Stimulated activated effector memory CD8-positive, alpha-beta T cell treated with anti-CD3 and anti-CD28 coated beads, Interleukin-12 subunit alpha, Interleukin-12 subunit beta, amount 100 ng/mL, for 72 hours (primary cell): ENCODE data around the gene AMBRA1.
"Not testable (repeated sequence)": the region's sequence is repeated elsewhere in the genome, so short reads cannot be mapped to it uniquely, and the experiment has no call there.

Experiments used
- ATAC-seq: fragments of 150-1000 bp; cut with Tn5 transposase; 2 replicates; pipeline ENCODE4 v1.10.0; 2021
- DNase-seq, 2 donors: peaks; one replicate each; pipeline ENCODE4 v3.0.0; 2021 to 2022; ENCODE audit warnings: low spot score in 2 of 2
- H3K27ac Mint-ChIP-seq: one replicate; pipeline ENCODE4 v1.8.0; 2022; ENCODE audit warnings: mild to moderate bottlenecking, mixed read lengths
- H3K36me3 Mint-ChIP-seq: one replicate; pipeline ENCODE4 v1.8.0; 2022; ENCODE audit warnings: mild to moderate bottlenecking, mixed read lengths
- H3K4me1 Mint-ChIP-seq: one replicate; pipeline ENCODE4 v1.8.0; 2022; ENCODE audit warnings: mixed read lengths
- H3K4me3 Mint-ChIP-seq: one replicate; pipeline ENCODE4 v1.8.0; 2022; ENCODE audit warnings: mild to moderate bottlenecking, mixed read lengths
- H3K9me3 Mint-ChIP-seq: one replicate; pipeline ENCODE4 v1.8.0; 2022; ENCODE audit warnings: mixed read lengths

The AMBRA1 gene

GRCh38 chr11:46381819-46382645 is 211.8 kb downstream of the AMBRA1 start:
- peak overlapping the region; percentile 26 for H3K27ac Mint-ChIP-seq
- peak overlapping the region; percentile 68 for H3K4me3 Mint-ChIP-seq
- no peaks in the 10 kb centered on the region for H3K9me3 Mint-ChIP-seq
- H3K36me3 Mint-ChIP-seq = peaks cover 31% of the 10 kb centered on the region
- ATAC-seq (peak; percentile 2), DNase-seq (peak in 1 of 2 donors; percentile 61)
- peaks cover 32% of the 10 kb centered on the region for H3K4me1 Mint-ChIP-seq

- peaks cover 25% of the 10 kb centered on the region for H3K4me1 Mint-ChIP-seq
- DNase-seq (peak in 1 of 2 donors; percentile 70), ATAC-seq (peak; percentile 35)
- peaks cover 39% of the 10 kb centered on the region for H3K36me3 Mint-ChIP-seq
- peak within 1 kb of the TSS; percentile 45 for H3K27ac Mint-ChIP-seq
- H3K4me3 Mint-ChIP-seq = peak within 1 kb of the TSS; percentile 68
- H3K9me3 Mint-ChIP-seq = no peaks in the 10 kb centered on the region
Observed at GRCh38 chr11:46381048-46381818, 212.6 kb downstream of the AMBRA1 start, which contains the start of gene MDK. Gene MDK, plus strand, starts transcription at chr11:46381669. Its CDS starts 389 bp downstream, at chr11:46382058.

DNA sequence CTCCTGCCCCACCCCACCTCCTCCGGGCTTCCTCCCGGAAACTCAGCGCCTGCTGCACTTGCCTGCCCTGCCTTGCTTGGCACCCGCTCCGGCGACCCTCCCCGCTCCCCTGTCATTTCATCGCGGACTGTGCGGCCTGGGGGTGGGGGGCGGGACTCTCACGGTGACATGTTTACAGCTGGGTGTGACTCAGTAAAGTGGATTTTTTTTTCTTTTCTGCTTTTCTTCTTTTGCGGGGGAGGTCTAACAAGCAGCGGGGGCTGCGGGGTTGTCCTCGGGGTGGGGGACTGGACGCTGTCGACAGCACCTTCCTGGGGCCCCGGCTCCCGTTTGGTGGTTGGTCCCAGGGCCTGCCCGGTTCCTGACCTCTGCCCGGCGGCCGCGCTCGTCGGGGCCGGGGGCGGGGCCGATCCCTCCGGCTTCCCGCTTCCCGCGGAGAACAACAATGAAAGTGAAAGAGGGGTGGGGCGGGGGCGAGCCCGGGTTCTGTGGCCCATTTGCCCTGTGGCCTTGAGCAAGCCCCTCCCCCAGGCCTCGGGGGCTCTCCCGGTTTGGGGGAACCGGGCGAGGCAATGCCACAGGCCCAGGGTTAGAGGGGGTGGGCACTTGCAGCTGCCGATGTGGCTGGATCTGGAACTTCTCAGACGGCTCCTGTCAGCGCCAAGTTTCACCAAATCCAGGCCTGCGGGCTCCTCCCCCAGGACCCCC is 213.3 kb downstream of the AMBRA1 start:
- Mint-ChIP-seq H3K27ac (peak overlapping the region; percentile 45), H3K36me3 (peaks cover 41% of the 10 kb centered on the region), H3K4me3 (peak overlapping the region; percentile 68), H3K9me3 (no peaks in the 10 kb centered on the region), H3K4me1 (peaks cover 19% of the 10 kb centered on the region)
- ATAC-seq (peak; percentile 56), DNase-seq (peak in 1 of 2 donors; percentile 78)

GRCh38 chr11:46379482-46380293 is 214.1 kb downstream of the AMBRA1 start:
- not testable (repeated sequence) for ATAC-seq, H3K9me3 Mint-ChIP-seq
- H3K36me3 Mint-ChIP-seq = peaks cover 49% of the 10 kb centered on the region

DNA sequence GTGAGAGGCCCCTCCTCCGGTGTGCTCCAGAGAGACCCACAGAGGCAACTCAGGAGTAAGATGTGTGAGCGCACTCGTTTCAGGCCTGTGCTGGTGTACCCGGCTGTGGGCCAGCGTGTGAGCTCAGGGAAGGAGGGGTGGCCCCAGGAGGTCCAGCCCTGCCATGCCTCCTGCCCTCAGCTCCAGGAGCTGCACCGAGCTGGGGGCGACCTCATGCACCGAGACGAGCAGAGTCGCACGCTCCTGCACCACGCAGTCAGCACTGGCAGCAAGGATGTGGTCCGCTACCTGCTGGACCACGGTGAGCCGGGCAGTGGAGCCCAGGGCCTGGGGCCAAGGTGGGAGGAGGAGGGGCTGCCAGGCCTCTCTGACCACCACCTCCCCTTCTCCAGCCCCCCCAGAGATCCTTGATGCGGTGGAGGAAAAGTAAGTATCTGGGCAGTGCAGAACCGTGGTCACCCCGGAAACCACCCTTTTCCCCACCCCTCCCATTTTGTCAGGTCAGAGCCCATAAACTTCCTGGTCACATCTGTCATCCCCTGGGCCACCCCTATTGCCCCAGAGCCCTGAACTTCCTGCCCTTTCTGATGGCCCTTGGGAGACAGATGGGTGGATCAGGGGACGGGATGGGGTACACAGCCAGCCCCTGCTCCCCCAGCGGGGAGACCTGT is 214.9 kb downstream of the AMBRA1 start:
- Mint-ChIP-seq H3K4me3 (peak overlapping the region; percentile 68), H3K36me3 (peaks cover 57% of the 10 kb centered on the region), H3K27ac (peak overlapping the region; percentile 48), H3K9me3 (no peaks in the 10 kb centered on the region), H3K4me1 (peaks cover 19% of the 10 kb centered on the region)
- no peak for DNase-seq
- no peak for ATAC-seq

More at GRCh38 chr11:46379482-46380293, 214.1 kb downstream of the AMBRA1 start:
- Mint-ChIP-seq H3K4me3 (peak overlapping the region; percentile 68), H3K27ac (peak overlapping the region; percentile 48), H3K4me1 (peaks cover 19% of the 10 kb centered on the region)
- not testable (repeated sequence) for DNase-seq

DNA sequence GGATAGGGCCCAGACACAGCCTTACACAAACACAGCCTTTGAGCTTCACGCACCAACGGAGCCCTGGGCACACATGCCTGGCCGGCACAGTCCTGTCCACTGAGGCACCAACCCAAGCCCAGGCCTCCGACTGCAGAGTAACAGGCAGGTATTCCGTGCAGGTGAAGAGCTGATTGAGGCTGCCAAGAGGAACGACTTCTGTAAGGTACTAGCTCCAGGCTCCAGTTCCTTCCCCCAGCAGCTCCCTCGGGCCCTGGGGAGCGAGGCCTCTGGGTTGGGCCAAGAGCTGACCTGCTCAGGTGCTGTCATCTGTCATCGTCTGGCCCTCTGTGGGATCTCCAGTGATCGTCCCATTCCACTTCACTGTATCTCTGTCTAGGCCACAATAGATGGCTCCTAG is 215.5 kb downstream of the AMBRA1 start:
- DNase-seq (no peak), ATAC-seq (no peak)
- H3K9me3 Mint-ChIP-seq = no peaks in the 10 kb centered on the region
- peaks cover 63% of the 10 kb centered on the region for H3K36me3 Mint-ChIP-seq
- peaks cover 19% of the 10 kb centered on the region for H3K4me1 Mint-ChIP-seq
- H3K4me3 Mint-ChIP-seq = no peak overlapping the region
- H3K27ac Mint-ChIP-seq = peak overlapping the region; percentile 52

GRCh38 chr11:46377831-46378230 is 216.0 kb downstream of the AMBRA1 start:
- Mint-ChIP-seq H3K36me3 (peaks cover 68% of the 10 kb centered on the region), H3K4me1 (peaks cover 19% of the 10 kb centered on the region), H3K27ac (peak overlapping the region; percentile 52), H3K4me3 (no peak overlapping the region), H3K9me3 (no peaks in the 10 kb centered on the region)
- no peak for DNase-seq
- no peak for ATAC-seq

DNA sequence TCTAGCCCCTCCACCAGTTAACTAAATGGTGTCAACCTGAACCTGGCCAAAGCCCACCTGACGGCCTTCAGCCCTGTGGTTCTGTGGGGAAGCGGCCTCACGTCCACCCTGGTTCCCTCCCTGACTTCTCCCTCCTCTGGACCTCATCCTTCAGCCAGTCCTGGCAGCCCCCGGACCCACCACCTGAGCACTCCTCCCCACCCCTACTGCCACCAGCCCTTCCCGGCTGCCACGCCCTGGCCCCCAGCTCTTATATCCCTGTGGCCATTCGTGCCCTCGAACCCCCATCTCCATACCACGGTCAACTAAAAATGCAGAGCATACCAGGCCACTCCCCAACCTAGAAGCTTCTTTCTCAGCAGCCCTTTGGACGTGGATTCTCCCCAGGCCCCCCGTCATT is 216.5 kb downstream of the AMBRA1 start:
- peaks cover 17% of the 10 kb centered on the region for H3K4me1 Mint-ChIP-seq
- no peak for ATAC-seq
- no peak for DNase-seq
- H3K4me3 Mint-ChIP-seq = no peak overlapping the region
- H3K9me3 Mint-ChIP-seq = no peaks in the 10 kb centered on the region
- H3K36me3 Mint-ChIP-seq = peaks cover 73% of the 10 kb centered on the region
- H3K27ac Mint-ChIP-seq = peak overlapping the region; percentile 52

DNA sequence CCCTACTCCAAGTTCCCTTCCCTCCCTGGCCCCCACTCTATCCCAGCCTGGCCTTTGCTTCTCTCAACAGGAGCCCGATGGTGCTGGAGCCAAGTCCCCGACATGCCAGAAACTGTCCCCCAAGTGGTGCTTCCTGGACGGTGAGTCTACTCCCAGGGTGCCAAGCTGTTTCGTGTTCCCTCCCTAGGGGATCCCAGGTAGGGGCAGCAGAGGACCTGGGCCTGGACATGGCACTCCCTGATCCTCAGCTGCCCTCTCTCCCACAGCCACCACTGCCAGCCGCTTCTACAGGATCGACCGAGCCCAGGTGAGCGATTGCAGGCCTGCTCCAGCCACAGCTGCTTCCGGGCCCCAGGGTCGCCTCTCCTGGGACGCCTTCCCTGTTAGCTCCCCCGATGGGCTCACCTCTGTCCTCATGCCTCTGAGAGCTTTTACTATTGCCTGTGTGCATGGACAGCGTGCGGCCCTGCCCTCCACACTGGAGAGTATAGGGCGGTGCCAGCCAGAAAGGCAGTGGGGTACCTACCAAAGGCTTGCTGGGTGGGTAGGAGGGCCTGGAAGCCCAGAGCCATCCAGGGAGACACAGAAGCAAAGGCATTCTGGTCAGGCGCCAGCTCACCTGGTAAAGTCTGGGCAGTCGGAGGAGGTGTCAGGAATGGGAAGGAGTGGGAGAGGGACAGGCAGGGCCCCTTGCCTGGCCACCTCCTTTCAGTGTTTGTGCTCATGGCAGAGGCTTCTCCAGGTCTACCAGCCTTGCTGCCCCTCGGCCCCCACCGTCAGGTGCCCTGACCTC is 217.4 kb downstream of the AMBRA1 start:
- H3K4me3 Mint-ChIP-seq = no peak overlapping the region
- no peak for ATAC-seq

DNA sequence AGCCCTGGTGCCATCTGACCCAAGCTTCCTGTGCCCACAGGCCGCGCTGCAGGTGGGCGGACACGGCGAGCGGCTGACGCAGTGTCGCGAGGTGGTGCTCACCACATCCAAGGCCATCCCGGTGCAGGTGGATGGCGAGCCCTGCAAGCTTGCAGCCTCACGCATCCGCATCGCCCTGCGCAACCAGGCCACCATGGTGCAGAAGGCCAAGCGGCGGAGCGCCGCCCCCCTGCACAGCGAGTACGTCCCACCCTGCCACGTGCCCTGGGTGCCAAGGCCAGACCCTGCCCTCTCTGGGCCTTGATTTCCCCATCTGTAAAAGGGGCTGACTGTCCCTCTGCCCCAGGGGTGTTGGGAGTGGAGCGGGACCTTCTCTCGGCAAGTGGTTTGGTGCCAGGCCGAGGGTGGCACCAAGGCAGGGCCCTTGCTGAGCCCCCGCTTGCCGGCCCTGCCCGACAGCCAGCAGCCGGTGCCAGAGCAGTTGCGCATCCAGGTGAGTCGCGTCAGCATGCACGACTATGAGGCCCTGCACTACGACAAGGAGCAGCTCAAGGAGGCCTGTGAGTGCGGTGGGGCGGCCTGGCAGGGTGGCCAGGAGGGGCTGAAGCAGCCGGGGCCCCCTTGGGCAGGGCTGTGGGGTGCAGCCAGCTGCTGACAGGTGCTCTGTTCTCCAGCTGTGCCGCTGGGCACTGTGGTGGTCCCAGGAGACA is 218.3 kb downstream of the AMBRA1 start:
- peak overlapping the region; percentile 74 for H3K27ac Mint-ChIP-seq

More for the DNA sequence above, 217.4 kb downstream of the AMBRA1 start:
- Mint-ChIP-seq H3K4me1 (peaks cover 12% of the 10 kb centered on the region), H3K36me3 (peaks cover 76% of the 10 kb centered on the region), H3K27ac (peak overlapping the region; percentile 74), H3K9me3 (no peaks in the 10 kb centered on the region)
- DNase-seq = no peak

DNA sequence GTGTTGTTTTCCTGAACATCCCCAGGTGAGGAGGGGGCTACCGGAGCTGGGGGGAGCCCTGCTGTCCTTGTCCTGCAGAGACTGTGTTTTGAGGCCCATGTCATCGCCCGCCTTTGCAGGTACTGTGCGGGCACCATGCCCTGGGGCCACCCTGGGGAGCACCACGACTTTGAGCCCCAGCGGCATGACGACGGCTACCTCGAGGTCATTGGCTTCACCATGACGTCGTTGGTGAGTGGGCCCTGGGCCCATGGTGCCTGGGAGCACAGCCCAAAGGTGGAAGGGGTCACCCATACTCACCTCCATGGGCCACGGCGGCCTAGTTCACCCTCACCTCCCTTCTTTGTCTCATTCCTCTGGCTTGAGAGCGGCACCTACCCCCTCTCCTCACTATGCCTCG is 219.0 kb downstream of the AMBRA1 start:
- Mint-ChIP-seq H3K4me1 (peaks cover 14% of the 10 kb centered on the region), H3K36me3 (peaks cover 78% of the 10 kb centered on the region), H3K9me3 (no peaks in the 10 kb centered on the region), H3K4me3 (no peak overlapping the region), H3K27ac (no peak overlapping the region)
- DNase-seq (no peak), ATAC-seq (no peak)

More for the DNA sequence above, 218.3 kb downstream of the AMBRA1 start:
- ATAC-seq = no peak
- DNase-seq = no peak
- no peak overlapping the region for H3K4me3 Mint-ChIP-seq
- no peaks in the 10 kb centered on the region for H3K9me3 Mint-ChIP-seq
- peaks cover 73% of the 10 kb centered on the region for H3K36me3 Mint-ChIP-seq
- H3K4me1 Mint-ChIP-seq = peaks cover 12% of the 10 kb centered on the region

GRCh38 chr11:46373787-46374740 is 219.8 kb downstream of the AMBRA1 start:
- H3K9me3 Mint-ChIP-seq = no peaks in the 10 kb centered on the region
- no peak overlapping the region for H3K4me3 Mint-ChIP-seq
- DNase-seq = no peak
- peaks cover 86% of the 10 kb centered on the region for H3K36me3 Mint-ChIP-seq
- peaks cover 14% of the 10 kb centered on the region for H3K4me1 Mint-ChIP-seq
- H3K27ac Mint-ChIP-seq = peak overlapping the region; percentile 52
- no peak for ATAC-seq
